Esophagus muscularis mucosa (tissue), 4 donors: Measurements from ENCODE around the gene SGCG. TPM values are rescaled to one million over a fixed set of nuclear protein-coding genes. Genes with fewer than 3 reads are reported as not detected.
A peak's percentile ranks its signal among the peaks of the same experiment; 100 is the strongest.

ENCODE experiments used
- DNase-seq: peaks from one replicate; pipeline ENCODE4 v3.0.0-alpha.2; 2017; ENCODE audit errors: extremely low spot score
- H3K27ac ChIP-seq, 4 donors: fragments of 200-600 bp; sonication (generic); replicated peaks in 1 of 4; 1 replicate in 3 of 4; 2 replicates in 1 of 4; pipeline ENCODE4 v1.5.1; 2016 to 2019; ENCODE audit warnings: mild to moderate bottlenecking in 1 of 4
- H3K27me3 ChIP-seq, 4 donors: fragments of 200-600 bp; sonication (generic); one replicate each; pipeline versions ENCODE4 v1.5.1 to v1.6.0; 2016 to 2019
- H3K36me3 ChIP-seq, 4 donors: fragments of 200-600 bp; sonication (generic); one replicate each; pipeline ENCODE4 v1.5.1; 2016 to 2019
- H3K4me1 ChIP-seq, 4 donors: fragments of 200-600 bp; sonication (generic); one replicate each; pipeline ENCODE4 v1.5.1; 2016 to 2019
- H3K4me3 ChIP-seq, 4 donors: fragments of 200-600 bp; sonication (generic); 1 replicate in 2 of 4; 2 replicates in 2 of 4; pipeline ENCODE4 v1.5.1; 2016 to 2019; ENCODE audit warnings: mild to moderate bottlenecking in 4 of 4, moderate library complexity in 1 of 4
- H3K9me3 ChIP-seq, 4 donors: fragments of 200-600 bp; sonication (generic); 1 replicate in 3 of 4; 2 replicates in 1 of 4; pipeline ENCODE4 v1.5.1; 2016 to 2019
- EP300 ChIP-seq: sonication (generic); formaldehyde crosslinking; IDR thresholded peaks from one replicate; pipeline ENCODE4 v1.6.1; 2017; ENCODE audit warnings: antibody characterized with exemption
- POLR2A ChIP-seq: fragments of 450-650 bp; IDR thresholded peaks from one replicate; pipeline ENCODE4 v1.6.1; 2017; ENCODE audit warnings: antibody characterized with exemption, moderate library complexity, mild to moderate bottlenecking, low read depth
- POLR2AphosphoS5 ChIP-seq, 2 donors: sonication (generic); formaldehyde crosslinking; IDR thresholded peaks; one replicate each; pipeline ENCODE4 v1.6.1; 2017; ENCODE audit warnings: antibody characterized with exemption in 2 of 2
- WGBS: methylation state at CpG from one replicate; pipeline ENCODE4 v1.1.5; 2018; 5-methylcytosine and 5-hydroxymethylcytosine counted together
- intact Hi-C: fragments of 100-400 bp; cut with DNase I; formaldehyde crosslinking; loops from one replicate; pipeline ENCODE4 v1.15.1; 2023
- total RNA-seq, 4 donors: library from RNA; depleted of rRNA; stranded (reverse); fragments of >200 nt; gene quantifications; one replicate each; pipeline versions ENCODE4 v1.1.0 to v1.2.1, GENCODE V29; 2016
- TF ChIP-seq, protein P1 (sequence below), 3 experiments: fragments of 200-600 bp in 2 of 3; fragments of 450-650 bp in 1 of 3; sonication (generic) in 2 of 3; IDR thresholded peaks; one replicate each; pipeline ENCODE4 v1.5.1; 2017 to 2019; ENCODE audit warnings: antibody characterized with exemption in 3 of 3, mild to moderate bottlenecking in 2 of 3, moderate library complexity in 1 of 3

Gene SGCG
- total RNA-seq, 4 donors from 2014 or later, result 0.42 to 1.7 (median 1.1) TPM

DNA sequence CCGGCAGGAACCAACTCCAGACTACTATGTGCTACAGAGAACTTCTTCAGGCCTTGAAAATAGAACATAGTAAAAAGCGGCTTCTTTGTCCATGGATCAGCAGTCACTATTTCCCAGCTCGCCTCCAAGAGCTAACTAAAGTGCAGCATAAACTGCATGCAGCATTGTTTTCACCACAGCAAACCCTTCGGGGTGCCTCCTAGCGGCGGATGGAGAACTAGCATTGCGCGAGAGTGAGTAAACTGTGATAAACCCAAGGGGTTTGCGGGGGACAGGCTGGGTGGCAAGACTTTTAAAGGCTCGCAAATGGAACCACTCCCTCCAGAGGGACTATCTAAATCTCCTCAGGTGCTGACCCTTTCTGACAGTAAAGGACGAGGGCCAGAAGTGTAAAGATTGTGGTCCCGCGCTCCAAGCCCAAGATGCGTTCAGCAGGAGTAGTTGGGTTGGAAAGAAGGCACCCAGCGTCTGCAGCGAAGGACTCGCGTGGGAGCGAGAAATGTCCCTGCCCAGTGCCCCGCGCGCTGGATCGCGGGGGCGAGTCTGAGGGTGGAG, 21.5 kb upstream of the SGCG start:
- H3K27me3 ChIP-seq, result peaks cover 0 to 36% (median 2%) of the 10 kb centered on the region in 4 donors
- WGBS, result 9% methylated on average over 24 of the region's 25 CpGs
- no peak for TF ChIP-seq EP300
- TF ChIP-seq, protein P1, sequence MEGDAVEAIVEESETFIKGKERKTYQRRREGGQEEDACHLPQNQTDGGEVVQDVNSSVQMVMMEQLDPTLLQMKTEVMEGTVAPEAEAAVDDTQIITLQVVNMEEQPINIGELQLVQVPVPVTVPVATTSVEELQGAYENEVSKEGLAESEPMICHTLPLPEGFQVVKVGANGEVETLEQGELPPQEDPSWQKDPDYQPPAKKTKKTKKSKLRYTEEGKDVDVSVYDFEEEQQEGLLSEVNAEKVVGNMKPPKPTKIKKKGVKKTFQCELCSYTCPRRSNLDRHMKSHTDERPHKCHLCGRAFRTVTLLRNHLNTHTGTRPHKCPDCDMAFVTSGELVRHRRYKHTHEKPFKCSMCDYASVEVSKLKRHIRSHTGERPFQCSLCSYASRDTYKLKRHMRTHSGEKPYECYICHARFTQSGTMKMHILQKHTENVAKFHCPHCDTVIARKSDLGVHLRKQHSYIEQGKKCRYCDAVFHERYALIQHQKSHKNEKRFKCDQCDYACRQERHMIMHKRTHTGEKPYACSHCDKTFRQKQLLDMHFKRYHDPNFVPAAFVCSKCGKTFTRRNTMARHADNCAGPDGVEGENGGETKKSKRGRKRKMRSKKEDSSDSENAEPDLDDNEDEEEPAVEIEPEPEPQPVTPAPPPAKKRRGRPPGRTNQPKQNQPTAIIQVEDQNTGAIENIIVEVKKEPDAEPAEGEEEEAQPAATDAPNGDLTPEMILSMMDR (IDR thresholded peaks at IDR 0.05), result peak; percentile 28 to 55 (median 34)
- H3K27ac ChIP-seq, result no peak overlapping the region
- H3K4me3 ChIP-seq, result peak overlapping the region; percentile 44 to 59 (median 46)
- intact Hi-C loops, result no loop called here
- no peak for DNase-seq
- H3K9me3 ChIP-seq, result no peaks in the 10 kb centered on the region
- H3K36me3 ChIP-seq, result no peaks in the 10 kb centered on the region
- peaks cover 0 to 18% (median 16%) of the 10 kb centered on the region in 4 donors for H3K4me1 ChIP-seq

DNA sequence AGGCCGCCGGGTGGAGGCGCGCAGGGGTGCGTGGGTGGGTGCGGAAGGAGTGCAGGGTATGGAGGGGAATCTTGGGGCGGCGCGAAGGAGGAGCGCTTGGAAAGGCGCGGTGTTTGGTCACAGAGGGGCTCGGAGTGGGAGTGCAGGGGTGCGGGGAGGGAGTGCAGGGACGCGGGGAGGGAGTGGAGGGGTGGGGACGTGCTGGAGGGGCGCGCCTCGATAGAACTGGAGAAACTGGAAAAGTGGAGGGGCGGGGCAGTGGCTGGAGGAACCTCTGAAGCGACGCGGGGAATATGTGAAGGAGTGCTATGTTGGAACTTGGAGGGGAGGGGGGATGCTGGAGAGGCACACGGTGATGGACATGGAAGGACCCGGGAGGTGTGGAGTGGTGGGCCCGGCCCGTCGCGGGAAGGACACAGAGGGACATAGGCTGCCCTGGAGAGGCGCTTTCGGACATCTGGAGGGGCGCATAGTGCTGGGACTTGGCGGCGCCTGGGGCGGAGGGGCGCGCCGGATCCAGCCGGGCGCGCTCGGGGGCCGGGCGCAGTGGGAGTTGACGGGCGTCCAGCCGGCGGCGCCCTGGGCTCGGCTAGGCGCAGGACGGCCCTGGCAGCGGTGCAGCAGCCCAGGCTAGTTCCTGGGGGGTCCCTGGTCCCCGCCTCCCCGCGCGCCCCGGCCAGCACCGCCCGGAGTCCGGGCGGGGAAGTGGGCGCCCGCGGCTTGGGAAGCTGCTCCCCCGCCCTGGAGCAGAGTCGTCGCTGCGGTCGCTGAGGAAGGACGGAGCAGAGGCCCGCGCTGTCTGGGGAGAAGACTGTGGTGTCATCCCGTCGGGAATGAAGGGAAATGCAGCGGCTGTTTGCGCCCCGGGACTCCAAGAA, 20.8 kb upstream of the SGCG start:
- intact Hi-C loops, result no loop called here
- Histone ChIP-seq H3K27ac (peak overlapping the region in 2 of 4 donors; percentile 27 to 35), H3K36me3 (no peaks in the 10 kb centered on the region), H3K4me1 (peaks cover 0 to 18% (median 16%) of the 10 kb centered on the region in 4 donors), H3K4me3 (peak overlapping the region; percentile 44 to 59 (median 46)), H3K27me3 (peaks cover 0 to 31% (median 2%) of the 10 kb centered on the region in 4 donors), H3K9me3 (no peaks in the 10 kb centered on the region)
- WGBS, result 1% methylated on average over 43 of the region's 79 CpGs
- no peak for DNase-seq
- TF ChIP-seq POLR2A (no peak), POLR2AphosphoS5 (IDR thresholded peaks at IDR 0.05) (no peak), EP300 (no peak)
- TF ChIP-seq, protein P1 (IDR thresholded peaks at IDR 0.05), result no peak

DNA sequence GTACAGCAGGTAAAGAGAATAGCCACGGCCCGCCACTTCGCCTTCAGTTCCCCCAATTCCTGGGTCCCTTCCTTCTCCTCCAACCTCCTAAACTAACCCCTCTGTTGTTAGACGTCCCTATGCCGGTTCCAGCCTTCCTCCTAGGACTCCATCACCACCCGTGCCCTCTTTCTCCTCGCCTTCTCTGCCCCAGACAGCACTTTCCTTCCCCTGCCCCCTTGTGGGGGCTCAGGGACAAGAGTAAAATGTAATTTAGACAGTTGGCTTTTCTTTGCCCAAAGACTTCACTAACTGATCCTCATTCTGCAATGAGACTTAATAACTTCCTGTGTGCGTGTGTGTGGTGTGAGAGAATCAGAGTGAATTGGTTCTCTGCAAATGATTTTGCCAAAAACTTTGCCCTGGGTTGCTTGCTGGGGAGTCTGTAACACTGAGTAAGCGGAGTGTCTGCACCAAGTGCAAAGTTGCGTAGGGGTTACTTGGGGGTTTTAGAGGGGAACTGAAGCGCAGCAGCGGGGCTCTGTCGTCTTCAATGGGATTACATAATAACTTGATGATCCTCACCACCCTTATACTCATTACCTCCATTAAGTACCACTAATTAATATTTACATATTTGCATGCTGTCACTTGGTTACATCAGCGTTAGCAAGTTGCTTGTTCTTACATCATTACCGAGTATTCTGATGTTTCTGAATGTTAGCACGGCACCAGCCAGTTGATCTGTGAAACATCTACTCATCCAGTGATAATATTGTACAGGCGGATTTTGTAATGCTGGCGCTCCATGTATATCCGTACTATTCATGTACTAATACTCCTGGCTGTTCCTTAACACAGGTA, 19.9 kb upstream of the SGCG start:
- DNase-seq, result no peak
- intact Hi-C loops, result no loop called here
- H3K4me3 ChIP-seq, result peak overlapping the region; percentile 44 to 59 (median 46)
- no peaks in the 10 kb centered on the region for H3K36me3 ChIP-seq
- WGBS, result 37% methylated on average over 19 of the region's 19 CpGs
- peaks cover 0 to 18% (median 16%) of the 10 kb centered on the region in 4 donors for H3K4me1 ChIP-seq
- H3K27ac ChIP-seq, result peak overlapping the region in 2 of 4 donors; percentile 27 to 35
- H3K27me3 ChIP-seq, result peaks cover 0 to 31% (median 2%) of the 10 kb centered on the region in 4 donors
- no peaks in the 10 kb centered on the region for H3K9me3 ChIP-seq
- no peak for TF ChIP-seq EP300
- TF ChIP-seq, protein P1 (IDR thresholded peaks at IDR 0.05), result peak in 1 of 3 experiments; percentile 6

DNA sequence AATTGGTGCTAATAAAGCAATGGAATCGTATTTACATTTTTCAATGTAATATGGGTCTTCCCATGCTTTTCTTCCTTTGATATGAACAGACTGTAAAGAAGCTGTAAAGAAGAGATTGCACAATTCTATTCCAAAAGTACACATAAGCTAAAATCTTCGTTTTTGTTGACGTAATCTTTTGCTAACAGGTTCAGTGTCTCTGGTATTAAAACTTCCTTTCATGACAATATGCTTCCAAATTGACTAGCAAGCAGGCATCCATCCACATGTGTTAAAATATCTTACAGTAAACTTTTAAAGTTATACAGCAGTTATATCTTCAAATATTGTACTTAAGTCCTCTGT, 19.3 kb upstream of the SGCG start:
- intact Hi-C loops, result no loop called here
- TF ChIP-seq POLR2A (no peak), EP300 (no peak), POLR2AphosphoS5 (IDR thresholded peaks at IDR 0.05) (no peak)
- TF ChIP-seq, protein P1 (IDR thresholded peaks at IDR 0.05), result no peak
- Histone ChIP-seq H3K27ac (no peak overlapping the region), H3K36me3 (no peaks in the 10 kb centered on the region), H3K4me3 (peak overlapping the region in 1 of 4 donors; percentile 48), H3K27me3 (peaks cover 0 to 31% (median 2%) of the 10 kb centered on the region in 4 donors), H3K9me3 (no peaks in the 10 kb centered on the region), H3K4me1 (peaks cover 0 to 18% (median 16%) of the 10 kb centered on the region in 4 donors)
- WGBS, result 72% methylated on average over 3 of the region's 3 CpGs
- DNase-seq, result no peak
